ENCODE results near the gene RHOJ.
A peak's percentile ranks its signal among the peaks of the same experiment; 100 is the strongest.
"Not testable (repeated sequence)": the region's sequence is repeated elsewhere in the genome, so short reads cannot be mapped to it uniquely, and the experiment has no call there.

Gene RHOJ

DNA sequence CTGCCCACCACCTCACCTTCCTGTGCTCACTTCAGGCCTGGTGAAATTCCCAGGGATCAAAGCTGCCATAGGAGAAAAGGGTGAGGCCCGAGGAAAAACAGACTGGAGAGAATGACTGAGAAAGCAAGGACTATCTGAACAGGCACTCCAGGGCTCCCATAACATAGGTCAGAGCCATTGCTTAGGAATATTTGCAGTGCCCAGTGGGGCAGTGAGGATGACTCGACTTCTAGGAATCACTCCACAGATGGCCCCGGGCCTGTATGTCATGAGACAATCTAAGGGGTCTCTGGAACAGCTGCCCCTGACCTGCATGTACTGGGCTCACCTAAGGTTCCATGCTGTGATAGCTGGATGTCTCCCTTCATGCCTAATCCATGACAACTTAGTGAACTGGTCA is 62.9 kb downstream of the RHOJ start:
- no peak for DNase-seq

GRCh38 chr14:63268771-63269170 is 64.5 kb downstream of the RHOJ start:
- DNase-seq, result no peak

DNA sequence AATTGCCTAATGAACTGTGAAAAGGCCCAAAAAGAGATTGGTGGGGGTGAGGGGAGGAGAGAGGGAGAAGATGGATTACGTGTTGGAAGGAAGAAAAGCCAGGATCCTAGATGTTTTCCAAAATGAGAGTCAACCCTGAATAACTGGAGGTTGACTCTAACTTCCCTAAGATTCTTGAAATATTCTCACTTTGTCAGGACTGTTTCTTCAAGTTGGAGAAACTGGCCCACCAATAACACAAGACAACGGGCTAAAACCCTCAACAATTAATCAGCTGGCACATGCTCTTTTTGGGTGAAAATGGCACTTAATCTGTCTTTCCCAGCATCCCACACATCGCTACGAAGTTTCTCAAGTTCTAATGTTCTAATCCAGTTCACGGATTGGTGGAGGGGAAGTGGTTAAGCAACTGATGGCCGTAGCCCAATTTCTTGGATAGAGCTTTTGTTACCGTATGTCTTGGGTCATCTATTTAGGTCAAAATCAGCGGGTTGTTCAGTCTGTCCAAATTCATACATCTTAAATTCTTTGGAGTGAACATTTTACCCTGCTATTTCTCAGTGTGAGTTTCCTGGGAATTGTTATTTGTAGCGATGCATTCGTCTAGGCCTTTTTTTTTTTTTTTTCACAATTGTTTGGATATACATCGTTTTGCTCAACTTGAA is 65.5 kb downstream of the RHOJ start:
- DNase-seq, result no peak

- no peak for DNase-seq
Observed at GRCh38 chr14:63273129-63273528, 68.9 kb downstream of the RHOJ start.

GRCh38 chr14:63273717-63274655 is 69.7 kb downstream of the RHOJ start:
- DNase-seq, result no peak

GRCh38 chr14:63275611-63276010 is 71.4 kb downstream of the RHOJ start:
- DNase-seq, result no peak

DNA sequence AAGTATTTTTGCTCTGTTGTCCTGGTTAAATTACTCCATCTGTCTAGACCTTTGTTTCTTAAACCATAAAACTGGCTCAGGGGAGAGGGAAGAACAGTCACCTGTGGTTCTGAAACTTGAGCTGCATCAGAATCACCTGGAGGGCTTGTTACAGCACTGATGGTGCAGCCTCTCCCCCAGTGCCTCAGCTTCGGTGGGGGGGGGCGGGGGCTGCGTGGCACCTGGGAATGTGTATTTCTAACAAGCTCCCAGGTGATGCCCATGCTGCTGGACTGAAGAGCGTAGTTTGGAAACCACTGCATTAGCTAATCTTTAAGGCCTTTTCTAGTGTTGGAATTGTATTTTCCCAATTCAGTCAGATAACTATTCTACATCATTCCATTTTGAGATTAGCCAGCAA is 71.8 kb downstream of the RHOJ start:
- no peak for DNase-seq

DNA sequence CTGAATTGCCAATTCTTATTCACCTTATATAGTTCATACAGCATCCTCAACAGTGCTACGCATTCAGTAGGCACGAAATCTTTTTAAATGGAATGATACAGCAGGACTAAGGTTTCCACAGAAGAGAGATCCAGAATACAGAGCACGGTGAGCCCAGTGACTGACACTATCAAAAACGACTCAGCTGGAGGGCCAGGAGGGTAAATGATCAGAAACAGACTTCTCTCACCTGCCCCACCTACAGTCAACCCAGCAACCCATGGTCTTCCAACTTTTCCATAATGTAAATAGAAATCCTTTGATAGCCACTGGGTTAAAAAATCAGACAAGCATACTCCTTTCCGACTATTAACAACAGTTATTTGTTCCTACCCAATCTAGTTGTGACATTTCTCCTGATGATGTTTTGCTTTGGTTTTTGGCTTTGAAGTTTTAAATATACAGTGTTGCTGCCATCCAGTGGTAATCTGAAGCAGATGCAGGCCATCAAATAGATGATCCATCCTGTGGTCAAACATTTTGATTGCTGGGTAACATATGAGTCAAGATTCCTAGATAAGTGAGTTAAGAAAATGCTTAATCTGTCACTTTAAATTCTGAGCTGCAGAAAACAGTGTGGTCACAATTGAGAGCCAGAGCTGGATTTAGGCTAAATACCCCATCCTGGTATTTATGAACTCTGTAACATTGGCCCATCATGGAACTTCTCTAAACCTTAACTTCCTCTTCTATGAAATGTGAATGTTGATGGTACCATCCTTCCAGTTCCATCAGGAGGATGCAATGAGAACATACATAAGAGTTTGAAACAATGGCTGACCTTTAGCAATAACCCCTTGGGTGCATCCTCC is 72.5 kb downstream of the RHOJ start:
- peak; percentile 25 for DNase-seq

DNA sequence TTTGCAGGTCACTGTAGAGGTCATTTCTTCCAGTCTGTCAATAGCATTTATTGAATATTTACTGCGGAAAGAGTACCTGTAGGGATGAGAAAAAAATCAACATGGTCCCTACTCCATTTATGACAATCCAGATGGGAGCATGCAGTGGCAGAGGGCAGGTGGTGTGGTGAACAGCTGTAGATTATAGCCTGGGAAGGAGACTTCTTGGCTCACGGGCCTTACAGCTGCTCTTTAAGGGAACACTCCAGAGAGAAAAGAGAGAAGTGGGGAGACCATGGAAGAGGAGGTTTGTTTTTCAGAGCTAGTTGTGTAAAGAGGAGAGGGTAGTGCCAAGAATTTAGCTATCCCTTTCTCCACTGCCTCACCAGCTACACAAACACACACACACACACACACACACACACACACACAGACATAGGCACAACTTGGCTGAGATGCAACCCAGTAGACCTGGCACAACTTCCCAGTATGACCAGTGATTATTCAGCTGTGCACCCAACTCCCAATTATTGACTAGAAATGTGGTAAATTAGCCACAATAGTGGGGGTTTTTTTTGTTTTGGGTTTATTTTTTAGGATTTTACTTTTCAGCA is 73.4 kb downstream of the RHOJ start:
- DNase-seq, result no peak

GRCh38 chr14:63279933-63280332 is 75.7 kb downstream of the RHOJ start:
- not testable (repeated sequence) for DNase-seq

DNA sequence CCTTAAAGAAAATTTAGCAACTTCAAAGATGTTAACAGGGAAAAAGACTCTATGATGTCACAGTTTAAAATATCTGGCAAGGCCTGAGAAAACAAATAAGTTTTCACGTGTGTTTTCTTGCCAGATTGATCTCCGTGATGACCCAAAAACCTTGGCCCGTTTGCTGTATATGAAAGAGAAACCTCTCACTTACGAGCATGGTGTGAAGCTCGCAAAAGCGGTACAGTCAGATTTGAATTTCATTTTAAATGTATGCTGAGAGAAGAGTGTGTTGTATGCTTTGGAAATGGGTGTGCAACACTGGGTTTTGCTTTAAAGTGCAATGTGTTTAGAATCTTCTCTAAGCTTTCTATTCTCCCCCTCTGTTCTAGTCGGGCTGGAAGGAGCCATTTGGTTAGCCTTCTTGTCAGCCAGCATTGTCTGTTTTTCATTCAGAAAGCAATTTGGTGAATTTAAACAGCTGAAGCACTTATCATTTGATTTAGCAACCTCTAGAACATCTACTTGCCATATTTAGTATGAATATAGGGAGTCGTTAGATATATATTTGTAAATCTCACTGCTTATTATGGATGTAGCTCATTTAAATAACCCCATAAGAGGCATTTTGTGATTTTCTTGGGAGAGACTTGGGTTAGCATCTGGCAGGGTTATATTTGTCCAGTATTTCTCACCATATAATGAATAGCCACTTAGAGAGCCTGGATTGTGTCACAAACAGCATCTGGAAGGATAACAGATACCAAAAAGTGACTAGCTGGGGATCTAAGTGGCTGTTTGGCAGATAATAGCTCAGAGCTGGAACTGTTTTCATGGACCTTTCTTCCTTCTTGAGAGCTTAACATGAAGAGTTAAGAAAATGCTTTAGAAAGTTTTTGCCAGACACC is 79.0 kb downstream of the RHOJ start:
- DNase-seq, result no peak

GRCh38 chr14:63283884-63284248 is 79.6 kb downstream of the RHOJ start:
- DNase-seq, result no peak

DNA sequence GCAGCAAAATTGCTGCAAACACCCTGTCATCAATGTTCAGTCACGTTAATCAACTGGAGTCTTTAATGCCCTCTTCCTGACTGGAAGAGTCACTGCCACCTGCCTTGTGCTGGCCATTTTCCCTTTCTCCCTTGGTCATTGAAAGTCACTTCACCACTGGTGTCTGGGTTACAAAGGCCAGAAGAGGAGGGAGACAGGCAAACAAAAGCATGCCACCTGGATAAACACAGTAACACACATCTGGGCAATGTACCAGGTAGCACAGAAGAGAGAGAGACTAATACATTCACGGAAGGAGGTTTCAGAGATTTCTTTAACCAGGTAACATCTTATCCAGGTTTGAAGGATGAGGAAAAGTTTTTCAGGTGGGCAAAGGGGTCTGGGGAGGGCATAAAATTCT is 81.8 kb downstream of the RHOJ start:
- no peak for DNase-seq

DNA sequence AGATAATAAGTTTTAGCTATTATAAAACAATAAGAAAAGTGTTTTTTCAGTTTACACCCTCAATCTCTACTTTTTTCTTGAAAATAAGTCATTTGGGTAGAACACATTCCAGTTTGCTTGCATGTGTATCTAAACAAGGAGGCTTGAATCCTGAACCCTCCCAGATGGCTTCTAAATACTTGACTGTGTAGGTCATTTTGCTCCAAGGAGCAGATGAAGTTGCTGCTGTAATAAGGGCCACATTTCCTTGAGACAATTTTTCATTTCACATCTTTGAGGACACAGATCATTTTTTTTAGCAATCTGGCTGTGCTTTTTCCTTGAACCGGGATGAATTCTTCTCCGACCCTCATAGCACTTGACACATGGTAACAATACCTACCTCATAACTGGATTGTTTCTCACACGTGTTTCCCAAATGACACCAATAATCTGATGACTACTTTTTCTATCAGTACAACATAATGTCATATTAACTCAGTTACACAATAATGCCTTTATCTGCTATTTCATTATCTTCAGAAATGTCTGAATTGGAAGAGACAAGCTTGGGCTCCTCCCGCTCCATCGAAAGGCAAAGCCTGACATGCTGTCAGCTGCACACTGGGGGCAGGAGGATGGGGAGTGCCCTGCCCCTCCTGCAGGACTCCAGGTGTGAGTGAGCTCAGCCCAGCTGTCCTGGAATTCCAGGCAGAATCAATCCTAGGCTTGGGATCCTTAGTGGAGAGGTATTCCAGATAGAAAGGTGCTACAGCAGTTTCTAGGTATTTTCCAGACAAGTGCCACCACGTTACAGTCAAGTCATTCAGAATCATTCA is 83.6 kb downstream of the RHOJ start:
- DNase-seq, result no peak

GRCh38 chr14:63288853-63289252 is 84.6 kb downstream of the RHOJ start:
- no peak for DNase-seq

DNA sequence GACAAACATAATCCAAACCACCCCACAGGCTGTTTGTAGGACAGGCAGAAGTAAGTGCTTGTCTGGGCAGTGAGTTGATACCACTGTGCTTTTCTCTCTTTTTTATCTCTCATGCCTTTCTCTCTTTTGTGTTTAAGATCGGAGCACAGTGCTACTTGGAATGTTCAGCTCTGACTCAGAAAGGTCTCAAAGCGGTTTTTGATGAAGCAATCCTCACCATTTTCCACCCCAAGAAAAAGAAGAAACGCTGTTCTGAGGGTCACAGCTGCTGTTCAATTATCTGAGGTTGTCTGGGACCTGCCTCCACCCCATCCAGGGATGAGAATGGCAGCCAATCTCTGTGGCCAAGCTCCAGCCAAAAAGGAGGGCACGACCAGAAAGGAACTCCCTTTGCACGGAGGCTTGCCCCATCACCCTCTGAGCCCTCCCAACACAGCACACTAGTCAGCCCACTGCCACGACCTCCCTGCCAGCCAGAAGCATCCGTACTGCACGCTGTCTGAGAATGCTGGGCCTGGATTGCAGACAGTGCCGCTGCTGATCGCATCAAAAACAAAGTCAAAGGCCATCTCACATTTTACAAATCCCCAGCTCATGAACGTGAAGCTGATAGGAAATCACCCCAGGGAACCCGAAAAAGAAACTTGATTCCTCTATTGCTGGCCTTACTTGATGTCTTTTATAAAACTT is 86.6 kb downstream of the RHOJ start:
- no peak for DNase-seq

- no peak for DNase-seq
Observed at GRCh38 chr14:63292805-63293204, 88.6 kb downstream of the RHOJ start.

GRCh38 chr14:63295231-63295685 is 91.0 kb downstream of the RHOJ start:
- no peak for DNase-seq

GRCh38 chr14:63296060-63296563 is 91.9 kb downstream of the RHOJ start:
- no peak for DNase-seq
